Measurements from ENCODE around the gene LZTFL1. TPM values are rescaled to one million over a fixed set of nuclear protein-coding genes. Genes with fewer than 3 reads are reported as not detected.

LZTFL1 gene
- total RNA-seq, 1 experiment from 2014 or later = 9.1 TPM

DNA sequence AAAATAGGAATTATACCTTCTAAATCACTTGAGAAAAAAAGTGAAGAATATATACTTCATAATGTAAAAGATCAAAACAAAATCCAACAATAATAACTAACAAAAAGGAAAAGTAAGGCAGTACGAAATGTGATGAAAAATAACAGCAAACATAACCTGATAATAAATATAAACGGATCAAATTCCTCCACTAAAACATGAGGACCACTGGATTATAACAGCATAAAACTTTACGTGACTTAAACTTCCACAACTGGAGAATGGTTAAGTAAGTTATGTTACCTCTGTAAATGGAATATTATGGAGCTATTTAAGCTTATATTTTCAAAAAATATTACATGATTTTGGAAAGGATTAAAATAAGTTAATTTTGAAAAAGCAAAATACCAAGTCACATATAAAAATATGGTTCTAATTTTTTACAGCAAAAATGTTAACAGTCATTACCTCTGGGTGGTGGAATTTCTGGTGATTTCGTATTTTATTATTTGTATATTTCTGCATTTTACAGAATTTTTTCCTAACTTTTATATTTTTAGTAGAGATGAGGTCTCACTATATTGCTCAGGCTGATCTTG, 52.6 kb downstream of the LZTFL1 start:
- Mint-ChIP-seq H3K27ac (no peak overlapping the region), H3K4me3 (no peak overlapping the region), H3K27me3 (ENCODE audit: low read depth) (peaks cover 18% of the 10 kb centered on the region), H3K4me1 (peaks cover 6% of the 10 kb centered on the region), H3K36me3 (peaks cover 15% of the 10 kb centered on the region), H3K9me3 (peaks cover 36% of the 10 kb centered on the region)
- ATAC-seq (no peak), DNase-seq (ENCODE audit: low spot score) (no peak)
- POLR2A ChIA-PET = no interaction called here
- CTCF ChIA-PET = interaction anchor here (0.7 kb wide), 1 partner anchor 13 kb away, joined by 3 read pairs; no protein-coding TSS in a partner anchor
- TF ChIP-seq ZNF423 (CRISPR knock-in tag; IDR thresholded peaks at IDR 0.05) (no peak), HMGA2 (CRISPR knock-in tag; IDR thresholded peaks at IDR 0.05) (no peak), FOXK1 (CRISPR knock-in tag; IDR thresholded peaks at IDR 0.05) (no peak), IRF2 (CRISPR knock-in tag; IDR thresholded peaks at IDR 0.05; ENCODE audit: borderline replicate concordance, low read depth) (no peak), JAZF1 (CRISPR knock-in tag; IDR thresholded peaks at IDR 0.05) (no peak), RELA (CRISPR knock-in tag; IDR thresholded peaks at IDR 0.05; ENCODE audit: borderline replicate concordance) (no peak), CREB1 (CRISPR knock-in tag; IDR thresholded peaks at IDR 0.05) (no peak), SP1 (CRISPR knock-in tag; conservative IDR thresholded peaks at IDR 0.05) (no peak), FOXJ3 (CRISPR knock-in tag; IDR thresholded peaks at IDR 0.05; ENCODE audit: borderline replicate concordance) (no peak)
- TF ChIP-seq, protein P1, sequence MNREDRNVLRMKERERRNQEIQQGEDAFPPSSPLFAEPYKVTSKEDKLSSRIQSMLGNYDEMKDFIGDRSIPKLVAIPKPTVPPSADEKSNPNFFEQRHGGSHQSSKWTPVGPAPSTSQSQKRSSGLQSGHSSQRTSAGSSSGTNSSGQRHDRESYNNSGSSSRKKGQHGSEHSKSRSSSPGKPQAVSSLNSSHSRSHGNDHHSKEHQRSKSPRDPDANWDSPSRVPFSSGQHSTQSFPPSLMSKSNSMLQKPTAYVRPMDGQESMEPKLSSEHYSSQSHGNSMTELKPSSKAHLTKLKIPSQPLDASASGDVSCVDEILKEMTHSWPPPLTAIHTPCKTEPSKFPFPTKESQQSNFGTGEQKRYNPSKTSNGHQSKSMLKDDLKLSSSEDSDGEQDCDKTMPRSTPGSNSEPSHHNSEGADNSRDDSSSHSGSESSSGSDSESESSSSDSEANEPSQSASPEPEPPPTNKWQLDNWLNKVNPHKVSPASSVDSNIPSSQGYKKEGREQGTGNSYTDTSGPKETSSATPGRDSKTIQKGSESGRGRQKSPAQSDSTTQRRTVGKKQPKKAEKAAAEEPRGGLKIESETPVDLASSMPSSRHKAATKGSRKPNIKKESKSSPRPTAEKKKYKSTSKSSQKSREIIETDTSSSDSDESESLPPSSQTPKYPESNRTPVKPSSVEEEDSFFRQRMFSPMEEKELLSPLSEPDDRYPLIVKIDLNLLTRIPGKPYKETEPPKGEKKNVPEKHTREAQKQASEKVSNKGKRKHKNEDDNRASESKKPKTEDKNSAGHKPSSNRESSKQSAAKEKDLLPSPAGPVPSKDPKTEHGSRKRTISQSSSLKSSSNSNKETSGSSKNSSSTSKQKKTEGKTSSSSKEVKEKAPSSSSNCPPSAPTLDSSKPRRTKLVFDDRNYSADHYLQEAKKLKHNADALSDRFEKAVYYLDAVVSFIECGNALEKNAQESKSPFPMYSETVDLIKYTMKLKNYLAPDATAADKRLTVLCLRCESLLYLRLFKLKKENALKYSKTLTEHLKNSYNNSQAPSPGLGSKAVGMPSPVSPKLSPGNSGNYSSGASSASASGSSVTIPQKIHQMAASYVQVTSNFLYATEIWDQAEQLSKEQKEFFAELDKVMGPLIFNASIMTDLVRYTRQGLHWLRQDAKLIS (CRISPR knock-in tag; IDR thresholded peaks at IDR 0.05; ENCODE audit: borderline replicate concordance) = no peak
- TF ChIP-seq, protein P2, sequence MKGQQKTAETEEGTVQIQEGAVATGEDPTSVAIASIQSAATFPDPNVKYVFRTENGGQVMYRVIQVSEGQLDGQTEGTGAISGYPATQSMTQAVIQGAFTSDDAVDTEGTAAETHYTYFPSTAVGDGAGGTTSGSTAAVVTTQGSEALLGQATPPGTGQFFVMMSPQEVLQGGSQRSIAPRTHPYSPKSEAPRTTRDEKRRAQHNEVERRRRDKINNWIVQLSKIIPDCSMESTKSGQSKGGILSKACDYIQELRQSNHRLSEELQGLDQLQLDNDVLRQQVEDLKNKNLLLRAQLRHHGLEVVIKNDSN (CRISPR knock-in tag; IDR thresholded peaks at IDR 0.05) = no peak
- TF ChIP-seq, protein P3, sequence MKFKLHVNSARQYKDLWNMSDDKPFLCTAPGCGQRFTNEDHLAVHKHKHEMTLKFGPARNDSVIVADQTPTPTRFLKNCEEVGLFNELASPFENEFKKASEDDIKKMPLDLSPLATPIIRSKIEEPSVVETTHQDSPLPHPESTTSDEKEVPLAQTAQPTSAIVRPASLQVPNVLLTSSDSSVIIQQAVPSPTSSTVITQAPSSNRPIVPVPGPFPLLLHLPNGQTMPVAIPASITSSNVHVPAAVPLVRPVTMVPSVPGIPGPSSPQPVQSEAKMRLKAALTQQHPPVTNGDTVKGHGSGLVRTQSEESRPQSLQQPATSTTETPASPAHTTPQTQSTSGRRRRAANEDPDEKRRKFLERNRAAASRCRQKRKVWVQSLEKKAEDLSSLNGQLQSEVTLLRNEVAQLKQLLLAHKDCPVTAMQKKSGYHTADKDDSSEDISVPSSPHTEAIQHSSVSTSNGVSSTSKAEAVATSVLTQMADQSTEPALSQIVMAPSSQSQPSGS (CRISPR knock-in tag; IDR thresholded peaks at IDR 0.05; ENCODE audit: borderline replicate concordance, low read depth) = no peak

DNA sequence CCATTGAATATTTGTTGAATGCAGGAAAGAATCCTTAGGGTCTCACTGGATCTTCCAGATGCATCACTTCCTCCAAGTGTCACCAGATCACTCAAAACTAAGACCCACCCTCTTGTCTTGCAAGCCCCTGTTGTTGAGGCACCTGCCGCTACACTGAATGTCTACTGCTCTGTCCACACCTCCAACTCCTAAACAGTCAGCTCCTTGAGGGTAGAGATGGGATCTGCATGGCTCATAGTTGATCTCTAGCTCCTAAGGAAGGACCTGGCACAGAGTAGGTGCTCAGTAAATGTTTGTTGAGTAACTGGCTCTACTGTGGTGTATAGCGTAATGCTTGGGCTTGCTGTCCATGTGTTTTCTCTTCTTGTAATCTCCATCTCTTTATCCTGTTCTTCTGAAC, 54.4 kb downstream of the LZTFL1 start:
- Mint-ChIP-seq H3K36me3 (peaks cover 15% of the 10 kb centered on the region), H3K27me3 (ENCODE audit: low read depth) (peaks cover 9% of the 10 kb centered on the region; the same call in 1 of the 2 replicates), H3K4me1 (peaks cover 6% of the 10 kb centered on the region), H3K4me3 (no peak overlapping the region), H3K27ac (no peak overlapping the region), H3K9me3 (peaks cover 39% of the 10 kb centered on the region)
- CTCF ChIA-PET = interaction anchor here (2.0 kb wide), 1 partner anchor 26 kb away, joined by 4 read pairs; no protein-coding TSS in a partner anchor
- POLR2A ChIA-PET = no interaction called here
- DNase-seq (ENCODE audit: low spot score) = no peak
- no peak for ATAC-seq
- TF ChIP-seq FOXK1 (CRISPR knock-in tag; IDR thresholded peaks at IDR 0.05) (no peak), ZNF416 (CRISPR knock-in tag; IDR thresholded peaks at IDR 0.05) (no peak), JUN (CRISPR knock-in tag; IDR thresholded peaks at IDR 0.05) (no peak), PRRX2 (CRISPR knock-in tag; IDR thresholded peaks at IDR 0.05) (no peak), KAT7 (CRISPR knock-in tag; IDR thresholded peaks at IDR 0.05; ENCODE audit: borderline replicate concordance) (no peak), OVOL2 (CRISPR knock-in tag; IDR thresholded peaks at IDR 0.05; ENCODE audit: borderline replicate concordance) (no peak), FOXJ3 (CRISPR knock-in tag; IDR thresholded peaks at IDR 0.05; ENCODE audit: borderline replicate concordance) (no peak)
- TF ChIP-seq, protein P4, sequence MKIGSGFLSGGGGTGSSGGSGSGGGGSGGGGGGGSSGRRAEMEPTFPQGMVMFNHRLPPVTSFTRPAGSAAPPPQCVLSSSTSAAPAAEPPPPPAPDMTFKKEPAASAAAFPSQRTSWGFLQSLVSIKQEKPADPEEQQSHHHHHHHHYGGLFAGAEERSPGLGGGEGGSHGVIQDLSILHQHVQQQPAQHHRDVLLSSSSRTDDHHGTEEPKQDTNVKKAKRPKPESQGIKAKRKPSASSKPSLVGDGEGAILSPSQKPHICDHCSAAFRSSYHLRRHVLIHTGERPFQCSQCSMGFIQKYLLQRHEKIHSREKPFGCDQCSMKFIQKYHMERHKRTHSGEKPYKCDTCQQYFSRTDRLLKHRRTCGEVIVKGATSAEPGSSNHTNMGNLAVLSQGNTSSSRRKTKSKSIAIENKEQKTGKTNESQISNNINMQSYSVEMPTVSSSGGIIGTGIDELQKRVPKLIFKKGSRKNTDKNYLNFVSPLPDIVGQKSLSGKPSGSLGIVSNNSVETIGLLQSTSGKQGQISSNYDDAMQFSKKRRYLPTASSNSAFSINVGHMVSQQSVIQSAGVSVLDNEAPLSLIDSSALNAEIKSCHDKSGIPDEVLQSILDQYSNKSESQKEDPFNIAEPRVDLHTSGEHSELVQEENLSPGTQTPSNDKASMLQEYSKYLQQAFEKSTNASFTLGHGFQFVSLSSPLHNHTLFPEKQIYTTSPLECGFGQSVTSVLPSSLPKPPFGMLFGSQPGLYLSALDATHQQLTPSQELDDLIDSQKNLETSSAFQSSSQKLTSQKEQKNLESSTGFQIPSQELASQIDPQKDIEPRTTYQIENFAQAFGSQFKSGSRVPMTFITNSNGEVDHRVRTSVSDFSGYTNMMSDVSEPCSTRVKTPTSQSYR (CRISPR knock-in tag; IDR thresholded peaks at IDR 0.05) = no peak
- TF ChIP-seq, protein P5, sequence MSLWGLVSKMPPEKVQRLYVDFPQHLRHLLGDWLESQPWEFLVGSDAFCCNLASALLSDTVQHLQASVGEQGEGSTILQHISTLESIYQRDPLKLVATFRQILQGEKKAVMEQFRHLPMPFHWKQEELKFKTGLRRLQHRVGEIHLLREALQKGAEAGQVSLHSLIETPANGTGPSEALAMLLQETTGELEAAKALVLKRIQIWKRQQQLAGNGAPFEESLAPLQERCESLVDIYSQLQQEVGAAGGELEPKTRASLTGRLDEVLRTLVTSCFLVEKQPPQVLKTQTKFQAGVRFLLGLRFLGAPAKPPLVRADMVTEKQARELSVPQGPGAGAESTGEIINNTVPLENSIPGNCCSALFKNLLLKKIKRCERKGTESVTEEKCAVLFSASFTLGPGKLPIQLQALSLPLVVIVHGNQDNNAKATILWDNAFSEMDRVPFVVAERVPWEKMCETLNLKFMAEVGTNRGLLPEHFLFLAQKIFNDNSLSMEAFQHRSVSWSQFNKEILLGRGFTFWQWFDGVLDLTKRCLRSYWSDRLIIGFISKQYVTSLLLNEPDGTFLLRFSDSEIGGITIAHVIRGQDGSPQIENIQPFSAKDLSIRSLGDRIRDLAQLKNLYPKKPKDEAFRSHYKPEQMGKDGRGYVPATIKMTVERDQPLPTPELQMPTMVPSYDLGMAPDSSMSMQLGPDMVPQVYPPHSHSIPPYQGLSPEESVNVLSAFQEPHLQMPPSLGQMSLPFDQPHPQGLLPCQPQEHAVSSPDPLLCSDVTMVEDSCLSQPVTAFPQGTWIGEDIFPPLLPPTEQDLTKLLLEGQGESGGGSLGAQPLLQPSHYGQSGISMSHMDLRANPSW (CRISPR knock-in tag; conservative IDR thresholded peaks at IDR 0.05; ENCODE audit: low read depth) = no peak
- TF ChIP-seq, protein P6, sequence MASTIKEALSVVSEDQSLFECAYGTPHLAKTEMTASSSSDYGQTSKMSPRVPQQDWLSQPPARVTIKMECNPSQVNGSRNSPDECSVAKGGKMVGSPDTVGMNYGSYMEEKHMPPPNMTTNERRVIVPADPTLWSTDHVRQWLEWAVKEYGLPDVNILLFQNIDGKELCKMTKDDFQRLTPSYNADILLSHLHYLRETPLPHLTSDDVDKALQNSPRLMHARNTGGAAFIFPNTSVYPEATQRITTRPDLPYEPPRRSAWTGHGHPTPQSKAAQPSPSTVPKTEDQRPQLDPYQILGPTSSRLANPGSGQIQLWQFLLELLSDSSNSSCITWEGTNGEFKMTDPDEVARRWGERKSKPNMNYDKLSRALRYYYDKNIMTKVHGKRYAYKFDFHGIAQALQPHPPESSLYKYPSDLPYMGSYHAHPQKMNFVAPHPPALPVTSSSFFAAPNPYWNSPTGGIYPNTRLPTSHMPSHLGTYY (CRISPR knock-in tag; IDR thresholded peaks at IDR 0.05) = no peak

Measured in WTC11 (cell line).